Keratinocyte (primary cell): Measurements from ENCODE around the gene MYEF2. TPM values are rescaled to one million over a fixed set of nuclear protein-coding genes. Genes with fewer than 3 reads are reported as not detected.

Experiments used
- DNase-seq: peaks from one replicate; pipeline ENCODE4 v3.0.0-alpha.2; 2011; ENCODE audit warnings: low read depth, missing footprints, low spot score
- FAIRE-seq: peaks from 2 replicates; lab custom pipeline; 2011; peaks lifted over from hg19 to GRCh38; lab: Jason Lieb, UNC
- H2AFZ ChIP-seq: 2 replicates; pipeline ENCODE4 v1.6.0; 2012; ENCODE audit warnings: low read length, control low read depth, inconsistent platforms; ENCODE audit not compliant: control insufficient read depth
- H3K27ac ChIP-seq: 2 replicates; pipeline ENCODE4 v1.5.1; 2011; ENCODE audit warnings: low read length; ENCODE audit not compliant: control insufficient read depth, insufficient read depth
- H3K27me3 ChIP-seq: 3 replicates; pipeline ENCODE4 v1.6.0; 2011; ENCODE audit warnings: low read length; ENCODE audit not compliant: control insufficient read depth, insufficient read depth; ENCODE audit errors: extremely low read depth
- H3K36me3 ChIP-seq, 2 experiments: 2 replicates in 1 of 2; 3 replicates in 1 of 2; pipeline ENCODE4 v1.5.1; 2011; ENCODE audit warnings: low read length in 2 of 2, mild to moderate bottlenecking in 1 of 2; ENCODE audit not compliant: control insufficient read depth in 2 of 2, insufficient read depth in 2 of 2; ENCODE audit errors: extremely low read depth in 1 of 2
- H3K4me1 ChIP-seq: 3 replicates; pipeline ENCODE4 v1.5.1; 2011; ENCODE audit warnings: low read length; ENCODE audit not compliant: control insufficient read depth, insufficient read depth; ENCODE audit errors: extremely low read depth
- H3K4me2 ChIP-seq: 3 replicates; pipeline ENCODE4 v1.6.0; 2011; ENCODE audit warnings: low read depth, low read length; ENCODE audit not compliant: control insufficient read depth, insufficient read depth; ENCODE audit errors: extremely low read depth
- H3K4me3 ChIP-seq, 3 experiments: fragments of 200-600 bp in 1 of 3; sonication (generic) in 1 of 3; 2 replicates in 2 of 3; 3 replicates in 1 of 3; pipeline ENCODE4 v1.5.1; 2011 to 2016; ENCODE audit warnings: low read length in 3 of 3, mild to moderate bottlenecking in 3 of 3, control low read depth in 2 of 3, inconsistent platforms in 1 of 3, low read depth in 1 of 3, mixed read lengths in 1 of 3, mixed run types in 1 of 3, moderate library complexity in 1 of 3; ENCODE audit not compliant: control insufficient read depth in 2 of 3, insufficient read depth in 2 of 3; ENCODE audit errors: extremely low read depth in 1 of 3
- H3K79me2 ChIP-seq: 2 replicates; pipeline ENCODE4 v1.6.0; 2012; ENCODE audit warnings: low read length; ENCODE audit not compliant: control insufficient read depth, insufficient read depth
- H3K9ac ChIP-seq: 3 replicates; pipeline ENCODE4 v1.6.0; 2011; ENCODE audit warnings: low read length; ENCODE audit not compliant: control insufficient read depth, insufficient read depth; ENCODE audit errors: extremely low read depth
- H3K9me1 ChIP-seq: 3 replicates; pipeline ENCODE4 v1.6.0; 2011; ENCODE audit warnings: low read length; ENCODE audit not compliant: control insufficient read depth, insufficient read depth; ENCODE audit errors: extremely low read depth
- H3K9me3 ChIP-seq: 2 replicates; pipeline ENCODE4 v1.5.1; 2012; ENCODE audit warnings: low read depth, low read length; ENCODE audit not compliant: control insufficient read depth
- H4K20me1 ChIP-seq: 3 replicates; pipeline ENCODE4 v1.6.0; 2011; ENCODE audit warnings: low read length; ENCODE audit not compliant: control insufficient read depth, insufficient read depth; ENCODE audit errors: extremely low read depth
- CTCF ChIP-seq, 3 experiments: IDR thresholded peaks in 1 of 3; conservative IDR thresholded peaks in 1 of 3; optimal IDR thresholded peaks in 1 of 3; 2 replicates in 2 of 3; 3 replicates in 1 of 3; pipeline versions ENCODE3 to v1.5.1; 2011; ENCODE audit warnings: low read length in 3 of 3, mild to moderate bottlenecking in 3 of 3, moderate library complexity in 2 of 3, control low read depth in 1 of 3, inconsistent platforms in 1 of 3; ENCODE audit not compliant: insufficient read depth in 2 of 3; ENCODE audit errors: extremely low read depth in 1 of 3
- EZH2 ChIP-seq: IDR thresholded peaks from one replicate; pipeline ENCODE4 v1.6.1; 2012; ENCODE audit warnings: inconsistent platforms, mild to moderate bottlenecking, low read length, moderate library complexity
- dilution Hi-C: fragments of 300-500 bp; cut with MboI; formaldehyde crosslinking; loops from one replicate; pipeline ENCODE4 v1.7.0; 2020; ENCODE audit warnings: low sequenced_read_pairs; ENCODE audit not compliant: extremely low pct_ligation_motif_present
- polyA plus RNA-seq, 5 experiments: library from polyadenylated mRNA; depleted of rRNA in 3 of 5; stranded (reverse) in 3 of 5; stranded (forward) in 1 of 5; unstranded in 1 of 5; fragments of >200 nt; gene quantifications; 1 replicate in 1 of 5; 2 replicates in 3 of 5; 3 replicates in 1 of 5; pipeline versions ENCODE4 v1.2.1 to v1.2.3, GENCODE V29; 2011 to 2012; ENCODE audit warnings: missing spikeins in 2 of 5, low read depth in 1 of 5, low replicate concordance in 1 of 5

Gene MYEF2
- polyA plus RNA-seq, 1 donor (not counting 4 experiments of a cell fraction or from before 2014, with no cell fraction given): 2.8 TPM

GRCh38 chr15:48084759-48085590 lies 93.1 kb downstream of the MYEF2 start:
- no peak overlapping the region for H3K4me3 ChIP-seq
- H3K27ac ChIP-seq: no peak overlapping the region
- FAIRE-seq (no peak), DNase-seq (no peak)
- no peak overlapping the region for H3K4me2 ChIP-seq
- no peak for TF ChIP-seq EZH2
- peak; percentile 54 to 71 (median 59) for TF ChIP-seq CTCF (optimal IDR thresholded peaks at IDR 0.05 in 1 of 3, IDR thresholded peaks at IDR 0.05 in 1 of 3, conservative IDR thresholded peaks at IDR 0.05 in 1 of 3; ENCODE audit: extremely low read depth in 1 of 3, insufficient read depth in 2 of 3, low read length in 3 of 3)
- H2AFZ ChIP-seq: no peak overlapping the region
- no peaks in the 10 kb centered on the region for H3K4me1 ChIP-seq
- no peaks in the 10 kb centered on the region for H3K27me3 ChIP-seq
- no peaks in the 10 kb centered on the region for H3K9me3 ChIP-seq
- dilution Hi-C loops: no loop called here
- no peaks in the 10 kb centered on the region for H3K9me1 ChIP-seq
- H3K9ac ChIP-seq: no peak overlapping the region
- H3K79me2 ChIP-seq: no peaks in the 10 kb centered on the region
- no peaks in the 10 kb centered on the region for H3K36me3 ChIP-seq
- H4K20me1 ChIP-seq: no peaks in the 10 kb centered on the region

Other genes with a start within 250 kb of the MYEF2 start
- 0.04 TPM in 1 of 3 replicates, not detected in the others for gene SLC24A5, start 57.3 kb downstream of the MYEF2 start, polyA plus RNA-seq
- not detected in 3 replicates for gene CTXN2, start 13.4 kb upstream of the MYEF2 start, polyA plus RNA-seq
- gene SLC12A1, start 28.0 kb upstream of the MYEF2 start, polyA plus RNA-seq: not detected in 3 replicates
- gene DUT, start 153.1 kb upstream of the MYEF2 start, polyA plus RNA-seq: 46.2 to 79.8 TPM (median 52.5 TPM) in 3 replicates